GM18861 (cell line): Measurements from ENCODE around the gene VAV2.
"Not testable (repeated sequence)": the region's sequence is repeated elsewhere in the genome, so short reads cannot be mapped to it uniquely, and the experiment has no call there.

ENCODE experiments used
- ATAC-seq: cut with Tn5 transposase; IDR thresholded peaks from one replicate; pipeline ENCODE4 v1.9.1; 2021; ENCODE audit not compliant: unreplicated experiment

The VAV2 gene

DNA sequence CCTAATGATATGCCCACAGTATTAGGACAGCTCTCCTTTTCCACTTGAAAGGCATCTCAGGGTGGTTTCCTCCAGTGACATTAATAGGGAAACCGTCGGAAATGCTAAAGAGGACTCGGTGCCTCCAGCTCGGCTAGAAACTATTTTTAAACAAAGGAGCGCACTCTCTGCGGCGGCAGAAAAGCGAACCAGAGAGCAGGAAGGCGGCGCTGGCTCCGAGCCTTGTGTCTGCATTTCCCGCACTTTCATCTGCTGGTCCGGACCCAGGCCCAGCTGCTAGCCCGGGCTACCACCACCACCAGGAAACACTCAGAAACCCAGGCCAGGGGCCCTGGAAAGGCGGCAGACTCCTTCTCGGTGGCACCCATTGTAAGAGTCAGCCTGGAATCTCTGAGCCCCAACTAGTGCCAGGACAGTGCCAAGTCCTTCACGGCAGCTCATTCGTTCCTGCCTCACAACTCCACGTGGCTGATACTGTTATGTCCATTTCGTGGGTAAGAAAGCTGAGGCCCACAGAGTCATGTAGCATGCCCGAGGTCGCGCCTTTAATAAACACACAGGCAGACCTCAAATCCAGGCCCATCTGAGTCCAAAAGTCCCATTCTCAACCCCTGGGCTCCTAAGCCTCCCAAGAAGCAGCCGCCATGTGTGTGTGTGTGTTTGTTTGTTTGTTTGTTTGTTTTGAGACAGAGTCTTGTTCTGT, 73.9 kb downstream of the VAV2 start:
- ATAC-seq = no peak

- no peak for ATAC-seq
These were observed 74.7 kb downstream of the VAV2 start for GRCh38 chr9:133917375-133917774.

DNA sequence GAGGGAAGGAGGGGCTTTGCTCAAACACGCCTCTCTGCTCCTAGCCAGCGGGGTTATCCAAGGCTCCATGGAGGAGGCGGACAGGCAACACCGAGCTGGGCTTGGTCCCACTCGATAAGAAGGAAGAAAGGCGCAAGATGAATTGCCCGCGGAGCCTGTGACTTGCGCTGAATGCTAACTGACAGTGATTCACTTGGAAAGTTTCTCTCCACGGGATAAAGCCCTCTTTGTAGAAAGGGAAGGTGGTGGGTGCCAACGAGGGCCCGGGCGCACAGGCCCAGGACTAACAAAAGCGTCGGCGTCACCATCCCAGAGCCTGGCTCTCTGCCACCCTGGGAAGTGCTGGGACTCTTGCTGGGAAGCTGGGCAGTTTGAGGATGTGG, 76.0 kb downstream of the VAV2 start:
- no peak for ATAC-seq

- ATAC-seq = no peak
These were observed 76.5 kb downstream of the VAV2 start for GRCh38 chr9:133915534-133916158.

GRCh38 chr9:133914442-133915342, 77.4 kb downstream of the VAV2 start:
- ATAC-seq = no peak

DNA sequence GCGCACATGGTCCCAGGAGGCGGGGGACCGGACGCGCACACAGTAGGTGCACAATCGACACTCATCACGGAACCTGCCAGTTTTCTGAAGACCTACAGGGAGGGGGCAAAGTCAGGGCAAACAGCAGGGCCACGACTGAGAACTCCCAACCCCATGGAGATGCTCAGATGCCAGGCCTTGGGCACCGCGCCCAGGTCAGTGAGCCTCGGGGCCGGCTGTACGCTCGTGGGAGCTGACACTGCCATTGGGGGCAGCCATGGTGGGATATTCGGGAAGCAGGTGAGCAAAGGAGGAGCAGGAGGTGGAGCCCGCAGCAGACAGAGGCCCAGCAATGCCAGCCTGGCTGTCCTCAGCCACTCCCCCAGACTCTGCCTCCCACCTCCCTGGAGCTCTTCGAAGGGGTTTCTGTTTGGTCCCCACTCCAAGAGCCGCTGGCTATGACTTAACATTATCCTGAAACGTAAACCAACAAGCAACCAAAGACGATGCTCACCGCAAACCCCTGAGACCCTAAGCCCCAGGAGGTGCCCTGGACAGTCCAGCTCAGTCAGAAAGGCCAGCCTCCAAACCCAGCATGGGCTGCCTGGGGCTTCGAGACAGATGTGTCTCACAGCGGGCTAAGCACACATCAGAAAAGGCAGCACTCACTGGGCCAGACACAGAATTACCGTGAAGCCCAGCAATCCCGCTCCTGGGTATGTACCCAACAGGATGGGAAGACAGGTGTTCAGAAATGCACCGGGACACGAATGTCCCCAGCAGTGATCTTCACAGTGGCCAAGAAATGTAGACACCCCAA, 78.4 kb downstream of the VAV2 start:
- no peak for ATAC-seq

GRCh38 chr9:133910855-133911514, 81.1 kb downstream of the VAV2 start:
- ATAC-seq = no peak

DNA sequence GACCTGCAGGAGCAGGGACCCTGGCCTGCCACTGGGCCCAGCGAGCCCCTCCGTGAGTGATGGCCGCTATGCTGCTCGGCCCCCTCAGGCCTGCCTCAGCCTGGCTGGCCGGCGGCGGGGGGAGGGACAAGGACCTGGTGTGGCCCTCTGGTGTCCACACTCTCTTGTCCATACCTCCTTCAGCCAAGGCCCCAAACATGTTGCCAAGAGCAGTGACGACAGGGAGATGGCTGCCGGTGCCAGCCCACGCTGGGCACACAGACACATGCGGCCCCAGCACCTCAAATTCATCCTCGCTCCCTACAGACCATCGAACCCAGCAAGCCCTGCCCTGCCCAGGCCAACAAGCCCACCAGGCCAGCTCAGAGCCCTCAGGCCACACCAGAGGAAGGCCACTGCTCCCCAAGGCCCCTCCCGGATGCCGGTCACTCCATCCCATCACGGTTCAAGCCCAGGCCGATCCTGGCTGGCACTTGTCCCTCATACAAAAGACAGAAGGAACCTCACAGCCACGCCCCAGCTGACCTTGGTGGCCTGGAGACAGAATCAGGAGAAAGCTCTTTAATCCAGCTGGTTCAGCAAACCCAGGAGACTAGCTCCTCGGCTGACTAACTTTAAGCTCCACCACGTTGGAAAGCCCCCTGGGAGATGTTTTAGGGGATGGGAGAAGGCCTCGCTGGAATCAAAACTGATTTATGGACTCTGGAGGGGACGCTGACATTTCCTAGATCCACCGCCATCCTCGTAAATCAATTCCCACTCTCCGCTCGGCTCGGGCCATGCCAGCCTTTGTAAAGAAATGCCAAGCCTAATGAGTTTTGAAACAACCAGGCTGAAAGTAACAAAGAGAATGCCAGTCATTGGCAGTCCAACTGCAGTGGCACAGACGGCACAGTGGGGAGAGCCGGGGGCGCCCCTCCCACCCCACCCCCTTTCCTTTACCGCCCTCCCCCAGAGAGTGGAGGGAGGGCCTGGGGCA, 84.9 kb downstream of the VAV2 start:
- ATAC-seq = no peak

GRCh38 chr9:133906218-133906617, 85.9 kb downstream of the VAV2 start:
- ATAC-seq = no peak

GRCh38 chr9:133905493-133905892, 86.6 kb downstream of the VAV2 start:
- no peak for ATAC-seq

GRCh38 chr9:133904346-133905090, 87.6 kb downstream of the VAV2 start:
- ATAC-seq = no peak

DNA sequence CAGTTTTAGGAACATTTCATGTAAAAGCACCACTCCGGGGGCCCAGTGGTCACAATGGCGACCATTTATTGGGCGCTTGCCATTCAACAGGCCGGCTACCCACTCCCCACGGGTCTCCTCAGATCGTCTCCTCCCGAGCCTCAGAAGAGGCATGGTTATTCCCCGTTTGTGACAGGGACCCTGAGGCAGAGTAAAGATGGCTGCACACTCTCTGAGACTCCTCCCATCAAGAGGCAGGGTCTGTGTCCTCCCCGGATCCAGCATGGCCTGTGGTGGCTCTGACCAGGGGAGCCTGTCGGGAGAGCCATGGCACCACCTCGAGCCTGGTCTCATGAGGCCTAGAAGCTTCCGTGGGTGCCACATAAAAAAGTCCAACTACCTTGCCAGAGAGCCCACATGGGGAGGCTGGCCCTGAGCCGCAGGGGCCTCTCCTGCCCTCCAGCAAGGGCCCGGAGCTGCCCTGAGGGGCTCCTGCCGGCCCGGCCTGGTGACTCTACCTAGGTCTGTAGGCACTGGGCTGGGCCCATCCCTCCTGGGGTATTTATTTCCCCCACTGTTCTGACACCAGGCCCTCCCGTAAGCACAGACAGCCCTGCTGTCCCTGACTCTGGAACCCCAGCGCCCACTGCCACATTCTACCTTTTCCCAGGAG, 90.8 kb downstream of the VAV2 start:
- no peak for ATAC-seq

DNA sequence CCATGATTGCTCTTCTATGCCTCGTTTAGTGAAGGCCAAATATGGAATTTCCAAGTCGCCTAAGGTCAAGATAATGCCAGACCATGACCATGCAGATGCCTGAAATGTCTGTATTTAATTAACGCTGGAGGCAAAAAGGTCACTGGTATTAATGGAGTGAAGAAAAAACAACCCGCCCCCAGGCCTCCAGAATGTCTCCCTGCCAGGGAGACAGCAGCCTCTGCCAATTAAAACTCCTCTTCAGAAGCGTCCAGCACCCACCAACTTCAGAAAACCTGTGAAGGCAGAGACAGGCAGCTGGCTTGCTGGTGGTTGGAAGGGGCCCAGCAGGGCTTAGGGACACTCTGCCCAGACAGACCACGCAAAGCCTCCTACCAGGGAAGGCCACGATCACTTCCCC, 94.4 kb downstream of the VAV2 start:
- no peak for ATAC-seq

DNA sequence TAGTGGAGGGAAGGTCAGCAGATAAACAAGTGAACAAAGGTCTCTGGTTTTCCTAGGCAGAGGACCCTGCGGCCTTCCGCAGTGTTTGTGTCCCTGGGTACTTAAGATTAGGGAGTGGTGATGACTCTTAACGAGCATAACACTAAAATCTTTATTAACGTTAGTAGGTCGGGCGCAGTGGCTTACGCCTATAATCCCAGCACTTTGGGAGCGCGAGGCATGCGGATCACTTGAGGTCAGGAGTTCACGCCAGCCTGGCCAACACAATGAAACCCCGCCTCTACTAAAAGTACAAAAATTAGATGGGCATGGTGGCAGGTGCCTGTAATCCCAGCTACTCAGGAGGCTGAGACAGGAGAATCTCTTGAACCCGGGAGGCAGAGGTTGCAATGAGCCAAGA, 96.1 kb downstream of the VAV2 start:
- not testable (repeated sequence) for ATAC-seq

- no peak for ATAC-seq
These were observed 96.8 kb downstream of the VAV2 start for GRCh38 chr9:133895335-133895734.

DNA sequence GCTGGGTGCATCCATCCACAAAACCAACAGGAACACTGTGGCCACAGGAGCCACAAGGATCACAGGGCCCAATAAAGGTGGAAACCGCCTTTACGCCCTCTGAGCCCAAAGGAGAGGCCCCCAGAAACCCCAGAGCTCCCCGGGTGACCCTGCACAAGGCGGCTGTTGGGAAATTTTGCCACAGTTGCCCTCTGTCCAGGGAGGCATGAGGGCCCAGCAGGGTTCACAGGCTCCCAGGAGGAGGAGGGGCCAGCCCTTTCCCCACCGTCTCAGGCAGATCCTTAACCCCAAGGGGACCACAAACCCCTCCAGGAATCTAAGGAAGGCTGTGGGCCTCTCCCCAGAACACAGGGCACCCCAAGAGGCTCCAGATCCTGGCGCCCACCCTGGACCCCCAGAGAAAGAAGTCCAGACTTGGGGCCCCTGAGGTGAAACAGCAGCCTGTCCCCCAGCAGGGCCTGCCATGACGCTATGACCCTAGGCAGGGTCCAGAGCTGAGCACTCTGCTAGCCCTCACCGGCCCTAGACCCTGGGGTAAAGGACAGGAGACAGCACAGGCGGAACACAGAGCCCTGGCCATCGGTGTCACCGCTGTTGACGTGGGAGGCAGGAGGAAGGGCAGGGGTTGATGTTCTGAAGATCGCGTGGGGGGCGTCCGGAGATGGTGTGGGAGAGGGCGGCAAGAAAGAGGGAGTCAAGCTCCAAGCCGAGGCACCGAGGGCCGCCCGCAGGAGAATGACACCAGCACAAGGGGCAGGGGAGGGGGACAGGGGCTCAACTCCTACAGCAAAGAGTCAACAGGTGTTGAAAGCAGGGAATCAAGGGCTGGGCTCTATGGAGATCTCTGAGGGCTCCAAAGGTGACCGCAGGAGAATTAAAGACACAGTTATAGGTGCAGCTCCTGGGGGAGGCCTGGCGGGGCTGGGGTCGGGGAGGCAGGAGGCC, 97.5 kb downstream of the VAV2 start:
- no peak for ATAC-seq
